SK-N-SH (cell line): ENCODE results near the gene C4orf33. TPM values are rescaled to one million over a fixed set of nuclear protein-coding genes. Genes with fewer than 3 reads are reported as not detected.

ENCODE experiments used
- CTCF ChIA-PET: fragments of 300-600, 350-600 bp; formaldehyde crosslinking; extraction: SDS; loops from one replicate; lab custom pipeline; 2021; lab: Yijun Ruan, JAX
- POLR2A ChIA-PET: fragments of 350-600 bp; sonication (Branson Sonifier 250); formaldehyde crosslinking; extraction: SDS; loops from one replicate; lab custom pipeline; 2020; ENCODE audit warnings: antibody characterized with exemption, inconsistent platforms; lab: Yijun Ruan, JAX
- DNase-seq: peaks from one replicate; pipeline ENCODE4 v3.0.0; 2012
- H2AFZ ChIP-seq: fragments of 200-600 bp; sonication (generic); 2 replicates; pipeline ENCODE4 v1.8.1; 2016; ENCODE audit warnings: antibody characterized with exemption, mild to moderate bottlenecking, low read depth
- H3F3A ChIP-seq: fragments of 200-600 bp; sonication (generic); replicated peaks from 2 replicates; pipeline ENCODE3; 2016; ENCODE audit warnings: antibody characterized with exemption, mild to moderate bottlenecking; ENCODE audit not compliant: insufficient read depth
- H3K27ac ChIP-seq, 2 experiments: fragments of 200-500 bp in 1 of 2; fragments of 200-600 bp in 1 of 2; sonication (Bioruptor generic) in 1 of 2; sonication (generic), shearing (Covaris generic) in 1 of 2; 2 replicates each; pipeline versions ENCODE4 v1.5.1 to v1.6.1; 2014 to 2016; ENCODE audit warnings: low read depth in 2 of 2, inconsistent platforms in 1 of 2, low read length in 1 of 2, mild to moderate bottlenecking in 1 of 2, mixed read lengths in 1 of 2
- H3K27me3 ChIP-seq: fragments of 200-600 bp; sonication (generic), shearing (Covaris generic); 2 replicates; pipeline ENCODE4 v1.6.1; 2016; ENCODE audit warnings: mixed run types; ENCODE audit not compliant: insufficient read depth
- H3K36me3 ChIP-seq, 2 experiments: fragments of 200-500 bp in 1 of 2; fragments of 200-600 bp in 1 of 2; sonication (Bioruptor generic) in 1 of 2; sonication (generic) in 1 of 2; replicated peaks in 1 of 2; 2 replicates each; pipeline versions ENCODE3 to v1.5.1; 2014 to 2016; ENCODE audit warnings: low read length in 1 of 2, mild to moderate bottlenecking in 1 of 2; ENCODE audit not compliant: insufficient read depth in 2 of 2, control insufficient read depth in 1 of 2
- H3K4me1 ChIP-seq, 2 experiments: fragments of 200-500 bp in 1 of 2; fragments of 200-600 bp in 1 of 2; sonication (Bioruptor generic) in 1 of 2; sonication (generic), shearing (Covaris generic) in 1 of 2; 2 replicates each; pipeline versions ENCODE4 v1.5.1 to v1.6.1; 2014 to 2016; ENCODE audit warnings: low read depth in 1 of 2, low read length in 1 of 2, mixed run types in 1 of 2; ENCODE audit not compliant: insufficient read depth in 2 of 2, control insufficient read depth in 1 of 2
- H3K4me2 ChIP-seq: fragments of 200-600 bp; sonication (generic), shearing (Covaris generic); 2 replicates; pipeline ENCODE4 v1.6.1; 2017; ENCODE audit warnings: mixed run types
- H3K4me3 ChIP-seq, 2 experiments: fragments of 200-500 bp in 1 of 2; fragments of 200-600 bp in 1 of 2; sonication (Bioruptor generic) in 1 of 2; sonication (generic), shearing (Covaris generic) in 1 of 2; 2 replicates each; pipeline versions ENCODE4 v1.5.1 to v1.8.1; 2014 to 2016; ENCODE audit warnings: low read depth in 2 of 2, inconsistent platforms in 1 of 2, low read length in 1 of 2, mild to moderate bottlenecking in 1 of 2, mixed read lengths in 1 of 2, moderate library complexity in 1 of 2
- H3K79me2 ChIP-seq: fragments of 200-600 bp; sonication (generic); 2 replicates; pipeline ENCODE4 v1.8.1; 2017; ENCODE audit warnings: mild to moderate bottlenecking; ENCODE audit not compliant: insufficient read depth
- H3K9ac ChIP-seq: fragments of 200-600 bp; sonication (generic); 2 replicates; pipeline ENCODE4 v1.6.1; 2017; ENCODE audit warnings: mixed run types
- H3K9me2 ChIP-seq: fragments of 200-600 bp; sonication (generic); 2 replicates; pipeline ENCODE4 v1.6.1; 2017; ENCODE audit warnings: mixed run types
- H3K9me3 ChIP-seq: fragments of 200-600 bp; sonication (generic); 2 replicates; pipeline ENCODE4 v1.6.1; 2017; ENCODE audit warnings: mixed run types, mild to moderate bottlenecking, moderate library complexity
- H4K20me1 ChIP-seq: fragments of 200-600 bp; sonication (generic); 2 replicates; pipeline ENCODE4 v1.6.1; 2017; ENCODE audit warnings: mild to moderate bottlenecking, mixed run types; ENCODE audit not compliant: insufficient read depth
- CHD2 ChIP-seq: fragments of 150-350 bp; IDR thresholded peaks from 2 replicates; pipeline ENCODE4 v1.6.1; 2018; ENCODE audit warnings: low read length; ENCODE audit not compliant: partially characterized antibody
- ELF1 ChIP-seq: IDR thresholded peaks from 2 replicates; pipeline ENCODE4 v1.4.0; 2012
- EZH2phosphoT487 ChIP-seq: fragments of 200-600 bp; sonication (generic); IDR thresholded peaks from 2 replicates; pipeline ENCODE4 v1.6.1; 2017; ENCODE audit warnings: low read depth, mixed run types, mild to moderate bottlenecking, antibody characterized with exemption, moderate library complexity, borderline replicate concordance
- FOSL2 ChIP-seq: IDR thresholded peaks from 2 replicates; pipeline ENCODE4 v1.4.0; 2012; ENCODE audit warnings: low read depth, mild to moderate bottlenecking, moderate library complexity, borderline replicate concordance
- FOXJ3 ChIP-seq: sonication (generic); formaldehyde crosslinking; IDR thresholded peaks from 2 replicates; pipeline ENCODE4 v1.5.1; 2020; ENCODE audit warnings: mild to moderate bottlenecking, missing genetic modification reagents
- GABPA ChIP-seq: IDR thresholded peaks from 2 replicates; pipeline ENCODE4 v1.4.0; 2012; ENCODE audit warnings: low read depth, mild to moderate bottlenecking
- MEF2A ChIP-seq: IDR thresholded peaks from 2 replicates; pipeline ENCODE4 v1.4.0; 2012; ENCODE audit warnings: low read depth, borderline replicate concordance
- NFIC ChIP-seq: IDR thresholded peaks from 2 replicates; pipeline ENCODE4 v1.4.0; 2012; ENCODE audit warnings: borderline replicate concordance
- NRF1 ChIP-seq: IDR thresholded peaks from 2 replicates; pipeline ENCODE4 v1.6.1; 2012; ENCODE audit warnings: low read depth, mild to moderate bottlenecking, low read length
- RFX5 ChIP-seq: IDR thresholded peaks from 2 replicates; pipeline ENCODE4 v1.6.1; 2012; ENCODE audit warnings: mild to moderate bottlenecking, improper control_type of control experiment, low read length
- RXRA ChIP-seq: IDR thresholded peaks from 2 replicates; pipeline ENCODE4 v1.4.0; 2012; ENCODE audit warnings: low read depth, mild to moderate bottlenecking, borderline replicate concordance
- SIN3A ChIP-seq: IDR thresholded peaks from 2 replicates; pipeline ENCODE4 v1.6.1; 2012; ENCODE audit warnings: low read depth, mild to moderate bottlenecking, low read length, moderate library complexity, borderline replicate concordance
- TAF1 ChIP-seq: IDR thresholded peaks from 2 replicates; pipeline ENCODE4 v1.6.1; 2012; ENCODE audit warnings: low read depth, mild to moderate bottlenecking, low read length, moderate library complexity, borderline replicate concordance
- TEAD4 ChIP-seq: IDR thresholded peaks from 2 replicates; pipeline ENCODE4 v1.4.0; 2012; ENCODE audit warnings: mild to moderate bottlenecking, borderline replicate concordance; ENCODE audit not compliant: insufficient read depth
- WGBS: methylation state at CpG from one replicate; pipeline ENCODE4 v1.1.6; 2017; ENCODE audit warnings: low lambda C conversion rate; 5-methylcytosine and 5-hydroxymethylcytosine counted together
- polyA plus RNA-seq, 3 experiments: library from polyadenylated mRNA; depleted of rRNA; stranded (reverse); fragments of >200 nt; gene quantifications; 2 replicates each; pipeline ENCODE4 v1.2.3, GENCODE V29; 2012
- TF ChIP-seq, protein P1 (sequence below): fragments of 200-600 bp; sonication (generic); IDR thresholded peaks from 2 replicates; pipeline ENCODE4 v1.6.1; 2017; ENCODE audit warnings: antibody characterized with exemption, mild to moderate bottlenecking, moderate library complexity
- TF ChIP-seq, protein P2 (sequence below): IDR thresholded peaks from 2 replicates; pipeline ENCODE4 v1.4.0; 2012; ENCODE audit warnings: low read depth, borderline replicate concordance
- TF ChIP-seq, protein P3 (sequence below): IDR thresholded peaks from 2 replicates; pipeline ENCODE4 v1.6.1; 2012; ENCODE audit warnings: mild to moderate bottlenecking, low read depth, low read length, moderate library complexity
- TF ChIP-seq, protein P4 (sequence below): IDR thresholded peaks from 2 replicates; pipeline ENCODE4 v1.4.0; 2012; ENCODE audit warnings: low read depth, borderline replicate concordance
- TF ChIP-seq, protein P5 (sequence below): IDR thresholded peaks from 2 replicates; pipeline ENCODE4; 2012
- TF ChIP-seq, protein P6 (sequence below): fragments of 150-350 bp; IDR thresholded peaks from 2 replicates; pipeline ENCODE4 v1.6.1; 2016; ENCODE audit warnings: mild to moderate bottlenecking, low read depth, low read length

The C4orf33 gene
- polyA plus RNA-seq, 1 of the 3 experiments (the other 2 are of a cell fraction) = 3.3 TPM

DNA sequence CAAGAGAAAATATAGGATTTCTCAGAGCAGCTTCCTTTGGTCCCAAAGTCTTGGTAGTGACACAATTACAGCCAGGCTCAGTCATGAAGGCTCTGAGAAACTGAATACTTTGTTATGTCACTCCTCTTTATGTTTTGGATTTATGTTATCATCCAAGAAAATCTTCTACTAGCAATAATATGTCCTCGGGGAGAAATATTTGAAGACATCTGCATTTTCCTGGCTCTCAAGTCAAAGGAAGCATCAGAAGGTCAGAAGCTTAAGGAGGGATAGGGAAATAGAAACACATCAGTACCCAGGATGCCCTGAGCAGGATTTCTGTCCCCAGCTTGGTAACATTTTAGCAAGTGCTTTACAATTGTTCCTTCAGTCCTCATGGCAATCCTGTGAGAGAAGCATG, 54.0 kb downstream of the C4orf33 start:
- no peaks in the 10 kb centered on the region for H3F3A ChIP-seq

More for the DNA sequence above, 54.0 kb downstream of the C4orf33 start:
- no peaks in the 10 kb centered on the region for H3K27me3 ChIP-seq
- H3K9me2 ChIP-seq = no peaks in the 10 kb centered on the region
- no peaks in the 10 kb centered on the region for H3K9me3 ChIP-seq
- no peaks in the 10 kb centered on the region for H3K79me2 ChIP-seq
- CTCF ChIA-PET = no interaction called here
- H3K4me3 ChIP-seq = no peak overlapping the region
- H3K9ac ChIP-seq = no peak overlapping the region
- 31% methylated on average over 1 of the region's 1 CpG for WGBS
- no peak overlapping the region for H3K4me2 ChIP-seq
- no peaks in the 10 kb centered on the region for H4K20me1 ChIP-seq
- peaks cover 0 to 3% of the 10 kb centered on the region in 2 experiments; a peak in 1 of 4 replicates for H3K4me1 ChIP-seq
- H3K36me3 ChIP-seq = no peaks in the 10 kb centered on the region
- no peak for DNase-seq
- no peak overlapping the region for H3K27ac ChIP-seq
- POLR2A ChIA-PET = no interaction called here
- TF ChIP-seq ELF1 (no peak), FOXJ3 (CRISPR knock-in tag) (no peak), FOSL2 (no peak), SIN3A (no peak), RXRA (no peak), NRF1 (no peak), NFIC (no peak), EZH2phosphoT487 (no peak), TEAD4 (no peak), MEF2A (no peak), RFX5 (no peak), TAF1 (no peak), CHD2 (no peak), GABPA (no peak)
- TF ChIP-seq, protein P1, sequence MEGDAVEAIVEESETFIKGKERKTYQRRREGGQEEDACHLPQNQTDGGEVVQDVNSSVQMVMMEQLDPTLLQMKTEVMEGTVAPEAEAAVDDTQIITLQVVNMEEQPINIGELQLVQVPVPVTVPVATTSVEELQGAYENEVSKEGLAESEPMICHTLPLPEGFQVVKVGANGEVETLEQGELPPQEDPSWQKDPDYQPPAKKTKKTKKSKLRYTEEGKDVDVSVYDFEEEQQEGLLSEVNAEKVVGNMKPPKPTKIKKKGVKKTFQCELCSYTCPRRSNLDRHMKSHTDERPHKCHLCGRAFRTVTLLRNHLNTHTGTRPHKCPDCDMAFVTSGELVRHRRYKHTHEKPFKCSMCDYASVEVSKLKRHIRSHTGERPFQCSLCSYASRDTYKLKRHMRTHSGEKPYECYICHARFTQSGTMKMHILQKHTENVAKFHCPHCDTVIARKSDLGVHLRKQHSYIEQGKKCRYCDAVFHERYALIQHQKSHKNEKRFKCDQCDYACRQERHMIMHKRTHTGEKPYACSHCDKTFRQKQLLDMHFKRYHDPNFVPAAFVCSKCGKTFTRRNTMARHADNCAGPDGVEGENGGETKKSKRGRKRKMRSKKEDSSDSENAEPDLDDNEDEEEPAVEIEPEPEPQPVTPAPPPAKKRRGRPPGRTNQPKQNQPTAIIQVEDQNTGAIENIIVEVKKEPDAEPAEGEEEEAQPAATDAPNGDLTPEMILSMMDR = no peak
- TF ChIP-seq, protein P2, sequence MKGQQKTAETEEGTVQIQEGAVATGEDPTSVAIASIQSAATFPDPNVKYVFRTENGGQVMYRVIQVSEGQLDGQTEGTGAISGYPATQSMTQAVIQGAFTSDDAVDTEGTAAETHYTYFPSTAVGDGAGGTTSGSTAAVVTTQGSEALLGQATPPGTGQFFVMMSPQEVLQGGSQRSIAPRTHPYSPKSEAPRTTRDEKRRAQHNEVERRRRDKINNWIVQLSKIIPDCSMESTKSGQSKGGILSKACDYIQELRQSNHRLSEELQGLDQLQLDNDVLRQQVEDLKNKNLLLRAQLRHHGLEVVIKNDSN = no peak
- TF ChIP-seq, protein P3, sequence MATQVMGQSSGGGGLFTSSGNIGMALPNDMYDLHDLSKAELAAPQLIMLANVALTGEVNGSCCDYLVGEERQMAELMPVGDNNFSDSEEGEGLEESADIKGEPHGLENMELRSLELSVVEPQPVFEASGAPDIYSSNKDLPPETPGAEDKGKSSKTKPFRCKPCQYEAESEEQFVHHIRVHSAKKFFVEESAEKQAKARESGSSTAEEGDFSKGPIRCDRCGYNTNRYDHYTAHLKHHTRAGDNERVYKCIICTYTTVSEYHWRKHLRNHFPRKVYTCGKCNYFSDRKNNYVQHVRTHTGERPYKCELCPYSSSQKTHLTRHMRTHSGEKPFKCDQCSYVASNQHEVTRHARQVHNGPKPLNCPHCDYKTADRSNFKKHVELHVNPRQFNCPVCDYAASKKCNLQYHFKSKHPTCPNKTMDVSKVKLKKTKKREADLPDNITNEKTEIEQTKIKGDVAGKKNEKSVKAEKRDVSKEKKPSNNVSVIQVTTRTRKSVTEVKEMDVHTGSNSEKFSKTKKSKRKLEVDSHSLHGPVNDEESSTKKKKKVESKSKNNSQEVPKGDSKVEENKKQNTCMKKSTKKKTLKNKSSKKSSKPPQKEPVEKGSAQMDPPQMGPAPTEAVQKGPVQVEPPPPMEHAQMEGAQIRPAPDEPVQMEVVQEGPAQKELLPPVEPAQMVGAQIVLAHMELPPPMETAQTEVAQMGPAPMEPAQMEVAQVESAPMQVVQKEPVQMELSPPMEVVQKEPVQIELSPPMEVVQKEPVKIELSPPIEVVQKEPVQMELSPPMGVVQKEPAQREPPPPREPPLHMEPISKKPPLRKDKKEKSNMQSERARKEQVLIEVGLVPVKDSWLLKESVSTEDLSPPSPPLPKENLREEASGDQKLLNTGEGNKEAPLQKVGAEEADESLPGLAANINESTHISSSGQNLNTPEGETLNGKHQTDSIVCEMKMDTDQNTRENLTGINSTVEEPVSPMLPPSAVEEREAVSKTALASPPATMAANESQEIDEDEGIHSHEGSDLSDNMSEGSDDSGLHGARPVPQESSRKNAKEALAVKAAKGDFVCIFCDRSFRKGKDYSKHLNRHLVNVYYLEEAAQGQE = no peak
- TF ChIP-seq, protein P4, sequence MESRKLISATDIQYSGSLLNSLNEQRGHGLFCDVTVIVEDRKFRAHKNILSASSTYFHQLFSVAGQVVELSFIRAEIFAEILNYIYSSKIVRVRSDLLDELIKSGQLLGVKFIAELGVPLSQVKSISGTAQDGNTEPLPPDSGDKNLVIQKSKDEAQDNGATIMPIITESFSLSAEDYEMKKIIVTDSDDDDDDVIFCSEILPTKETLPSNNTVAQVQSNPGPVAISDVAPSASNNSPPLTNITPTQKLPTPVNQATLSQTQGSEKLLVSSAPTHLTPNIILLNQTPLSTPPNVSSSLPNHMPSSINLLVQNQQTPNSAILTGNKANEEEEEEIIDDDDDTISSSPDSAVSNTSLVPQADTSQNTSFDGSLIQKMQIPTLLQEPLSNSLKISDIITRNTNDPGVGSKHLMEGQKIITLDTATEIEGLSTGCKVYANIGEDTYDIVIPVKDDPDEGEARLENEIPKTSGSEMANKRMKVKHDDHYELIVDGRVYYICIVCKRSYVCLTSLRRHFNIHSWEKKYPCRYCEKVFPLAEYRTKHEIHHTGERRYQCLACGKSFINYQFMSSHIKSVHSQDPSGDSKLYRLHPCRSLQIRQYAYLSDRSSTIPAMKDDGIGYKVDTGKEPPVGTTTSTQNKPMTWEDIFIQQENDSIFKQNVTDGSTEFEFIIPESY = no peak
- TF ChIP-seq, protein P5, sequence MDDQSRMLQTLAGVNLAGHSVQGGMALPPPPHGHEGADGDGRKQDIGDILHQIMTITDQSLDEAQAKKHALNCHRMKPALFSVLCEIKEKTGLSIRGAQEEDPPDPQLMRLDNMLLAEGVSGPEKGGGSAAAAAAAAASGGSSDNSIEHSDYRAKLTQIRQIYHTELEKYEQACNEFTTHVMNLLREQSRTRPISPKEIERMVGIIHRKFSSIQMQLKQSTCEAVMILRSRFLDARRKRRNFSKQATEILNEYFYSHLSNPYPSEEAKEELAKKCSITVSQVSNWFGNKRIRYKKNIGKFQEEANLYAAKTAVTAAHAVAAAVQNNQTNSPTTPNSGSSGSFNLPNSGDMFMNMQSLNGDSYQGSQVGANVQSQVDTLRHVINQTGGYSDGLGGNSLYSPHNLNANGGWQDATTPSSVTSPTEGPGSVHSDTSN = no peak
- TF ChIP-seq, protein P6, sequence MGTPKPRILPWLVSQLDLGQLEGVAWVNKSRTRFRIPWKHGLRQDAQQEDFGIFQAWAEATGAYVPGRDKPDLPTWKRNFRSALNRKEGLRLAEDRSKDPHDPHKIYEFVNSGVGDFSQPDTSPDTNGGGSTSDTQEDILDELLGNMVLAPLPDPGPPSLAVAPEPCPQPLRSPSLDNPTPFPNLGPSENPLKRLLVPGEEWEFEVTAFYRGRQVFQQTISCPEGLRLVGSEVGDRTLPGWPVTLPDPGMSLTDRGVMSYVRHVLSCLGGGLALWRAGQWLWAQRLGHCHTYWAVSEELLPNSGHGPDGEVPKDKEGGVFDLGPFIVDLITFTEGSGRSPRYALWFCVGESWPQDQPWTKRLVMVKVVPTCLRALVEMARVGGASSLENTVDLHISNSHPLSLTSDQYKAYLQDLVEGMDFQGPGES = no peak
- H2AFZ ChIP-seq = no peak overlapping the region
